GM12878 (cell line): Measurements from ENCODE around the gene TAS2R13. TPM values are rescaled to one million over a fixed set of nuclear protein-coding genes. Genes with fewer than 3 reads are reported as not detected.

Source experiments
- ATAC-seq: fragments of 200-7000 bp; cut with Tn5 transposase; 3 replicates; pipeline ENCODE4 v1.9.1; 2020; ENCODE audit warnings: mild to moderate bottlenecking, moderate library complexity
- BruUV-seq: library from RNA; stranded (reverse); fragments of 400-500 nt; replicated peaks from 2 replicates; lab custom pipeline; 2021; lab: Mats Ljungman, UMichigan
- CTCF ChIA-PET: fragments of 300-600 bp; sonication (Branson Sonifier 250); formaldehyde crosslinking; extraction: SDS; loops from one replicate; lab custom pipeline; 2021; ENCODE audit warnings: inconsistent platforms; lab: Yijun Ruan, JAX
- POLR2A ChIA-PET: fragments of 350-600 bp; formaldehyde crosslinking; extraction: SDS; loops from one replicate; lab custom pipeline; 2021; ENCODE audit warnings: inconsistent platforms; lab: Charles Lee
- RAD21 ChIA-PET: fragments of 300-600 bp; sonication (Branson Sonifier 250); formaldehyde crosslinking; loops from one replicate; lab custom pipeline; 2023; ENCODE audit warnings: antibody characterized with exemption; ENCODE audit not compliant: unreplicated experiment; lab: Charles Lee
- SMC1A ChIA-PET: fragments of 300-600 bp; sonication (Branson Sonifier 250); formaldehyde crosslinking; loops from one replicate; lab custom pipeline; 2023; ENCODE audit not compliant: unreplicated experiment, uncharacterized antibody; lab: Charles Lee
- DNase-seq: peaks from one replicate; pipeline ENCODE4 v3.0.0-alpha.2; 2011; ENCODE audit warnings: low read depth, low spot score
- FAIRE-seq: peaks from 3 replicates; lab custom pipeline; 2011; peaks lifted over from hg19 to GRCh38; lab: Jason Lieb, UNC
- H2AFZ ChIP-seq: 2 replicates; pipeline ENCODE4 v1.6.0; 2011; ENCODE audit warnings: low read depth, low read length, control low read depth; ENCODE audit not compliant: control insufficient read depth
- H3K27ac ChIP-seq: 2 replicates; pipeline ENCODE4 v1.5.1; 2011; ENCODE audit warnings: control low read depth; ENCODE audit not compliant: control insufficient read depth, insufficient read depth
- H3K27me3 ChIP-seq, 2 experiments: replicated peaks in 1 of 2; 2 replicates each; pipeline versions ENCODE4 v1.6.0 to v1.6.1; 2011; ENCODE audit warnings: low read length in 1 of 2; ENCODE audit not compliant: control insufficient read depth in 2 of 2, insufficient read depth in 2 of 2
- H3K36me3 ChIP-seq, 2 experiments: 2 replicates each; pipeline ENCODE4 v1.5.1; 2011; ENCODE audit warnings: low read length in 1 of 2; ENCODE audit not compliant: control insufficient read depth in 2 of 2, insufficient read depth in 2 of 2
- H3K4me1 ChIP-seq: 2 replicates; pipeline ENCODE4 v1.6.1; 2011; ENCODE audit warnings: mild to moderate bottlenecking, low read length, moderate library complexity, mixed read lengths; ENCODE audit not compliant: control insufficient read depth, insufficient read depth
- H3K4me2 ChIP-seq: 2 replicates; pipeline ENCODE4 v1.6.0; 2011; ENCODE audit warnings: control low read depth; ENCODE audit not compliant: control insufficient read depth, insufficient read depth
- H3K4me3 ChIP-seq: fragments of 200-600 bp; sonication (generic); 2 replicates; pipeline ENCODE4 v1.5.1; 2016
- H3K79me2 ChIP-seq: 2 replicates; pipeline ENCODE4 v1.6.0; 2011; ENCODE audit warnings: low read length; ENCODE audit not compliant: control insufficient read depth, insufficient read depth
- H3K9ac ChIP-seq: 2 replicates; pipeline ENCODE4 v1.8.0; 2011; ENCODE audit warnings: low read length, control low read depth, mixed read lengths; ENCODE audit not compliant: control insufficient read depth, insufficient read depth
- H3K9me3 ChIP-seq: replicated peaks from 3 replicates; pipeline ENCODE4 v1.5.1; 2011; ENCODE audit warnings: mild to moderate bottlenecking, low read length; ENCODE audit not compliant: control insufficient read depth, insufficient read depth
- H4K20me1 ChIP-seq: 2 replicates; pipeline ENCODE4 v1.6.0; 2011; ENCODE audit not compliant: control insufficient read depth, insufficient read depth
- BRCA1 ChIP-seq: IDR thresholded peaks from 2 replicates; pipeline ENCODE4 v1.6.1; 2011; ENCODE audit warnings: low read depth, low read length, improper control_type of control experiment
- CBFB ChIP-seq: IDR thresholded peaks from 2 replicates; pipeline ENCODE4 v1.6.1; 2016; ENCODE audit warnings: antibody characterized with exemption, low read depth
- CHD4 ChIP-seq: fragments of 200-600 bp; sonication (generic); IDR thresholded peaks from 2 replicates; pipeline ENCODE4 v1.6.1; 2016; ENCODE audit warnings: mild to moderate bottlenecking
- E2F8 ChIP-seq: fragments of 450-650 bp; IDR thresholded peaks from 2 replicates; pipeline ENCODE4 v1.6.1; 2018; ENCODE audit warnings: mild to moderate bottlenecking, low read depth, moderate library complexity; ENCODE audit not compliant: partially characterized antibody
- EGR1 ChIP-seq, 2 experiments: IDR thresholded peaks; 1 replicate in 1 of 2; 2 replicates in 1 of 2; pipeline ENCODE4 v1.6.1; 2011 to 2012; ENCODE audit warnings: low read depth in 2 of 2, low read length in 2 of 2, borderline replicate concordance in 1 of 2, mild to moderate bottlenecking in 1 of 2, moderate library complexity in 1 of 2
- FOXK2 ChIP-seq: fragments of 450-650 bp; IDR thresholded peaks from 2 replicates; pipeline ENCODE4 v1.6.1; 2017; ENCODE audit warnings: mild to moderate bottlenecking, moderate library complexity
- HCFC1 ChIP-seq: fragments of 150-350 bp; IDR thresholded peaks from 2 replicates; pipeline ENCODE4 v1.6.1; 2014; ENCODE audit warnings: low read length
- HDAC6 ChIP-seq: fragments of 200-600 bp; sonication (generic); IDR thresholded peaks from one replicate; pipeline ENCODE4 v1.8.0; 2017; ENCODE audit warnings: antibody characterized with exemption; ENCODE audit not compliant: unreplicated experiment
- NR2C2 ChIP-seq: IDR thresholded peaks from 2 replicates; pipeline ENCODE4 v1.6.1; 2011; ENCODE audit warnings: borderline replicate concordance, low read depth; ENCODE audit not compliant: control insufficient read depth, insufficient read length
- POU2F2 ChIP-seq: IDR thresholded peaks from 3 replicates; pipeline ENCODE4 v1.6.1; 2011; ENCODE audit warnings: low read depth, mild to moderate bottlenecking, low read length, borderline replicate concordance
- RCOR1 ChIP-seq: conservative IDR thresholded peaks from 2 replicates; pipeline ENCODE4 v1.6.1; 2012; ENCODE audit warnings: low read depth, low read length, improper control_type of control experiment
- SMAD1 ChIP-seq: fragments of 450-650 bp; IDR thresholded peaks from 2 replicates; pipeline ENCODE4 v1.6.1; 2018; ENCODE audit warnings: mild to moderate bottlenecking, low read depth; ENCODE audit not compliant: partially characterized antibody
- SMC3 ChIP-seq: IDR thresholded peaks from 2 replicates; pipeline ENCODE4 v1.6.1; 2011; ENCODE audit warnings: low read length, improper control_type of control experiment, borderline replicate concordance
- SUZ12 ChIP-seq: fragments of 200-600 bp; sonication (generic); IDR thresholded peaks from one replicate; pipeline ENCODE4 v1.6.1; 2018; ENCODE audit warnings: antibody characterized with exemption, mild to moderate bottlenecking; ENCODE audit not compliant: unreplicated experiment
- TCF12 ChIP-seq: IDR thresholded peaks from 2 replicates; pipeline ENCODE4 v1.6.1; 2011; ENCODE audit warnings: low read depth, mild to moderate bottlenecking, low read length
- TCF3 ChIP-seq: IDR thresholded peaks from 2 replicates; pipeline ENCODE4 v1.6.1; 2012; ENCODE audit warnings: low read depth, mild to moderate bottlenecking, low read length, borderline replicate concordance; ENCODE audit not compliant: insufficient read depth
- YBX1 ChIP-seq: fragments of 450-650 bp; IDR thresholded peaks from 2 replicates; pipeline ENCODE4 v1.6.1; 2016; ENCODE audit warnings: antibody characterized with exemption
- ZNF384 ChIP-seq: IDR thresholded peaks from 2 replicates; pipeline ENCODE4 v1.6.1; 2012; ENCODE audit warnings: low read depth, mild to moderate bottlenecking, low read length, improper control_type of control experiment, borderline replicate concordance
- WGBS: methylation state at CpG from one replicate; pipeline ENCODE4 v1.1.6; 2016; ENCODE audit warnings: low lambda C conversion rate; ENCODE audit not compliant: insufficient replicate concordance, insufficient coverage; ENCODE audit errors: missing lambda C conversion rate; 5-methylcytosine and 5-hydroxymethylcytosine counted together
- in situ Hi-C: fragments of 300-500 bp; cut with MboI; formaldehyde crosslinking; loops from 9 replicates; pipeline ENCODE4 v1.14.3; 2018; ENCODE audit warnings: mixed read lengths
- intact Hi-C: fragments of 100-400 bp; cut with micrococcal nuclease; formaldehyde crosslinking; loops from one replicate; pipeline ENCODE4 v1.14.2; 2022; ENCODE audit not compliant: unreplicated experiment
- polyA plus RNA-seq, 11 experiments: library from polyadenylated mRNA; depleted of rRNA in 4 of 11; unstranded in 6 of 11; stranded (reverse) in 5 of 11; fragments of >200 nt; fragmentation: Nextera tagmentation in 4 of 11; fragmentation: Illumina TruSeq in 1 of 11; extraction: Ambion mirVana in 4 of 11; extraction: Trizol in 1 of 11; gene quantifications; 1 replicate in 1 of 11; 2 replicates in 10 of 11; pipeline versions ENCODE4 v1.2.1 to v1.2.3, GENCODE V29; 2011 to 2016; ENCODE audit warnings: inconsistent platforms in 2 of 11, missing spikeins in 2 of 11, low read depth in 1 of 11
- total RNA-seq, 4 experiments: library from RNA; depleted of rRNA in 3 of 4; stranded (reverse); fragments of >200 nt in 3 of 4; fragmentation: Illumina TruSeq in 1 of 4; extraction: Trizol in 1 of 4; gene quantifications; 2 replicates each; pipeline versions ENCODE4 v1.2.1 to v1.2.3, GENCODE V29; 2013 to 2021
- TF ChIP-seq, protein P1 (sequence below): IDR thresholded peaks from 2 replicates; pipeline ENCODE4 v1.6.1; 2012; ENCODE audit warnings: low read depth, low read length, improper control_type of control experiment

The TAS2R13 gene
- total and polyA plus RNA-seq, 10 of the 15 experiments (the other 5 are each of a cell fraction or from before 2014, with no cell fraction given): 0.12 to 2.2 (median 0.65) TPM; not detected in 4

DNA sequence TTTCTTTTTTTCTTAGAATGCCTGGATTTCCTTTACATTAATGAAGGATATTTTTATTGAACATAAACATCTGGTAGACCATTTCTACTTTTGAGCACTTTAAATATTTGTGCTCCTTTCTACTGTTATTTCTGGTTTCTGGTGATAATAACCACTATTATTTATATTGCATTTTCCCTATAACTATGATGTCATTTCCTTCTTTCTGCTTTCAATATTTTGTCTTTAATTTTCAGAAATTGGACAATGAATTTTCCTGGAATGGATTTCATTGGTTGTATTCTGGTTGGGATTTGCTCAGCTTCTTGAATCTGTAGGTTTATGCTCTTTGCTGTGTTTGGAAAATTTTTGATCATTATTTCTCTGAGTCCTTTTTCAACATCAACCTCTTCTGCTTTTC, 20.1 kb downstream of the TAS2R13 start (continued):
- TF ChIP-seq BRCA1: no peak
- TF ChIP-seq TCF3: no peak
- no peak for TF ChIP-seq SUZ12
- no peak for TF ChIP-seq HCFC1
- no peak for TF ChIP-seq TCF12
- no peak for TF ChIP-seq HDAC6
- no peak for TF ChIP-seq FOXK2
- TF ChIP-seq, protein P1, sequence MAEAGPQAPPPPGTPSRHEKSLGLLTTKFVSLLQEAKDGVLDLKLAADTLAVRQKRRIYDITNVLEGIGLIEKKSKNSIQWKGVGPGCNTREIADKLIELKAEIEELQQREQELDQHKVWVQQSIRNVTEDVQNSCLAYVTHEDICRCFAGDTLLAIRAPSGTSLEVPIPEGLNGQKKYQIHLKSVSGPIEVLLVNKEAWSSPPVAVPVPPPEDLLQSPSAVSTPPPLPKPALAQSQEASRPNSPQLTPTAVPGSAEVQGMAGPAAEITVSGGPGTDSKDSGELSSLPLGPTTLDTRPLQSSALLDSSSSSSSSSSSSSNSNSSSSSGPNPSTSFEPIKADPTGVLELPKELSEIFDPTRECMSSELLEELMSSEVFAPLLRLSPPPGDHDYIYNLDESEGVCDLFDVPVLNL: no peak
- no peak for TF ChIP-seq POU2F2
- TF ChIP-seq YBX1: no peak

DNA sequence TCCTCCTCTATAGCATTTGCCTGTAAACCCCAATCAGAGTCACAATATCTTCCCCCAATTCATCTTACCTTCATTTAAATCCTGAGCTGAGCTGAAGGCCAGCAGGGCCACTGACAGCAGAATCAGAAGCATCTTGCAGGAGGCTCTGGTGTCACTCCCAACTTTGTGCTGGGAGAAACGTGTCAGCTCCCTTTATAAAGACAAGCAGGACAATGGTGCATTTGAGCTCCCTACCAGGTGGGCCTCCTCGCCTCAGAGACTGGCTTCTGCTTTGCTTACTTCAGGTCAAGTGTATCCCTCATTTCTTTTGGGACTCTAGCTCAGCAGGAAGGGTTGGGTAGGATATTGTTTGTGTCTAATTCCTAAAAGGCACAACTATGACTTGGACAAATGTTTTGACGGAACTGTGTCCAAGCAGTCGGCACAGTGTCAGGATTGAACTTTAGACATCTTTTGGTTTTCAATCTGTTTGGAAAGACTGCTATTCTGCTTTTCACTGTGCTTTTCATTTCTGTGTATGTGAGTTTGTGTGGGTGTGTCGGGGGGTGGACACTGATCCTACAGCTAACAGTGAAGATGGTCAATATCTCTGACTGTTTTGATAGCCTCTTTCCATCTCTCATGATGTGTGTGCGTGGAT, 25.2 kb downstream of the TAS2R13 start, which contains the start of gene PRH1:
TSS of gene PRH1 (minus strand) at position 170 of the 640 bp plus-strand sequence. CDS start at position 132, 38 bp downstream.
- no peaks in the 10 kb centered on the region for H3K9me3 ChIP-seq
- intact Hi-C loops: no loop called here
- no peak within 1 kb of the TSS for H3K4me3 ChIP-seq
- SMC1A ChIA-PET: interaction anchor here (0.6 kb wide), 1 partner anchor 17 kb away, joined by 3 read pairs; no protein-coding TSS in a partner anchor
- H4K20me1 ChIP-seq: no peaks in the 10 kb centered on the region
- POLR2A ChIA-PET: no interaction called here
- H3K4me2 ChIP-seq: no peak within 1 kb of the TSS
- H3K9ac ChIP-seq: no peak within 1 kb of the TSS
- in situ Hi-C loops: no loop called here
- H3K27me3 ChIP-seq: no peaks in the 10 kb centered on the region
- ATAC-seq (no peak), FAIRE-seq (no peak), DNase-seq (no peak)
- no peaks in the 10 kb centered on the region for H3K79me2 ChIP-seq
- H3K36me3 ChIP-seq: no peaks in the 10 kb centered on the region; a peak in 1 of 4 replicates
- no peak within 1 kb of the TSS for H2AFZ ChIP-seq
- 97% methylated on average over 6 of the region's 6 CpGs for WGBS
- BruUV-seq: no TSS peak
- H3K27ac ChIP-seq: no peak within 1 kb of the TSS
- RAD21 ChIA-PET: no interaction called here
- CTCF ChIA-PET: no interaction called here
- no peaks in the 10 kb centered on the region for H3K4me1 ChIP-seq
- TF ChIP-seq CBFB: no peak
- no peak for TF ChIP-seq NR2C2
- no peak for TF ChIP-seq E2F8
- no peak for TF ChIP-seq SMC3
- no peak for TF ChIP-seq CHD4
- no peak for TF ChIP-seq YBX1
- TF ChIP-seq ZNF384: no peak
- no peak for TF ChIP-seq SMAD1
- no peak for TF ChIP-seq RCOR1
- no peak for TF ChIP-seq EGR1 (IDR thresholded peaks at IDR 0.05; ENCODE audit: borderline replicate concordance in 1 of 2, low read depth in 2 of 2, low read length in 2 of 2)
